ENCODE results near the gene KRTAP1-5.

DNA sequence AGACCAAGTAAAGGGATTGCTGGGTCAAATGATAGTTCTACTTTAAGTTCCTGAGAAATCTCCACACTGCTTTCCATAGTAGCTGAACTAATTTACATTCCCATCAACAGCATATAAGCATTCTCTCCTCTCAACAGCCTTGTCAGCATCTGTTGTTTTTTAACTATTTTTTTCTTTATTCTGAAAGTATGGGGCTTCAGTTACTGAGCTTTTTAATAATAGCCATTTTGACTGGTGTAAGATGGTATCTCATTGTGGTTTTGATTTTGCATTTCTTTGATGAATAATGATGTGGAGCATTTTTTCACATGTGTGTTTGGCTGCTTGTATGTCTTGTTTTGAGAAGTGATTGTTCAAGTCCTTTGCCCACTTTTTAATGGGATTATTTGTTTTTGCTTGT, 25.6 kb upstream of the KRTAP1-5 start:
- TF ChIP-seq EZH2phosphoT487 (IDR thresholded peaks at IDR 0.05; ENCODE audit: insufficient read depth, low read depth), result no peak
- TF ChIP-seq EZH2 (IDR thresholded peaks at IDR 0.05; ENCODE audit: insufficient read depth, poor library complexity, severe bottlenecking), result no peak
